GM12875 (cell line): Measurements from ENCODE around the gene SYTL2.

Source experiments
- H3K4me3 ChIP-seq: one replicate; pipeline ENCODE4 v1.5.1; 2011; ENCODE audit warnings: low read depth, low read length, control low read depth
- CTCF ChIP-seq: IDR thresholded peaks from 2 replicates; pipeline ENCODE4 v1.5.1; 2011; ENCODE audit warnings: low read depth, mild to moderate bottlenecking, control low read depth, inconsistent platforms, low read length, moderate library complexity, borderline replicate concordance; ENCODE audit not compliant: insufficient read depth

The SYTL2 gene

DNA sequence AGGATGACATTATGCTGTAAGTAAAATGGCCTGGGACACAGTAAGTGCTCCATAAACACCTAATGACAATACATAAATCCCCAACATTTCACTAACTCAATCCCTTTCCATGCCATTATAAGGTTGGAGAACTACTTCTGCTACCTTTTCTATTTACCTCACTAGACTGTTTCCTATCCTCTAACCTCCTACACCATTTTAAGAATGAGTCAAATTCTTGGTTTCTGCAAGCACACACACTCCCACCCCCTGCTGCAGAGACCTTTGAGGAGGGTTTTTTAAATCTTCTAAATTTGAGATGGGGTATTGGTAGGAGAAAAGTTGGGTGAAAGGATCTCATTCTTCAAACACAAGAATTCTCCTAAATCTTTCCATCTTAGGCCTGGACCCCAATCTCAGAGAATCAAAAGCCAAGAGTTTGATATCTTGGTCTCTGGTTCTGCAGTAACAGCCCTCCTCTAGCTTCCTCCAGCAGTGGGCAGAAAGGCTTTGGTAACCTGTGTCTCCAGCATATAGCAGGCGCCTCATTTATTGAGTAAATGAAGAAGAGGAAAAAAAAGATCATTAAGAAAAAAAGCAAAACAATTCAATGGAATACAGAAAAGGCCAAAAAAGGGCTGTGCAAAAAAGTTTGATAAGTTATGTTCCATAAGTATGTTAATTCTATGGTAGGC lies 42.3 kb downstream of the SYTL2 start:
- TF ChIP-seq CTCF = no peak
- no peak overlapping the region for H3K4me3 ChIP-seq

DNA sequence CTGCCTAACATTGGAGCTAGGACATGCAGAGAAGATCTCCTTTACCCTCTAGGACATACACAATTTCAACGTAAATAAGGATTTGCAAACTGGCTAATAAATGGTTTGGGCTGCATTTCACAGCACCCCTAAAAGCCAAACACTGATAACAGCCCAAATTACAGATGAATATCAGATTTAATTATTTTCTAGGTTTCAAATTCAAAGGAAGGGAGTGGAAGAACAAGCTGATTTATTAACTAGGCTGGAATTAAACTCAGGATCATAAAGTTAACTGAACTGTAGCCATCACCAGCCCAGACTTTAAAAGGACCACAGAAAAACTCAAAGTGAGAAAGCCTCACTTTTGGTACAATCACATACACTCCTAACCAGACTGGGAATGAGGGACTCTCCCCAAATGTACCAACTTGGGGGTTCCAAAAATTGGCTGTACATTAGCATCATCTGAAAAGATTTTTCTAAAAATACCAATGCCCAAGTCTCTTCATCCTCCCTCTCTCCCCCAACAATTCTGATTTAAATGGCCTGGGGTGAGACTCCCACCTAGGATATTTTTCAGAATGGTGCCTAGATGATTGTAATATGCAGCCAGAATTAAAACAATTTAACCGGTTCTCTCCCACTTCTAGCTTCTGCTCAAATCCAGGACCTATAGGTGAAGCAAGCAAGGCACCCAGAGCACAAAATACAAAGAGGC lies 43.5 kb downstream of the SYTL2 start:
- no peak overlapping the region for H3K4me3 ChIP-seq
- no peak for TF ChIP-seq CTCF

DNA sequence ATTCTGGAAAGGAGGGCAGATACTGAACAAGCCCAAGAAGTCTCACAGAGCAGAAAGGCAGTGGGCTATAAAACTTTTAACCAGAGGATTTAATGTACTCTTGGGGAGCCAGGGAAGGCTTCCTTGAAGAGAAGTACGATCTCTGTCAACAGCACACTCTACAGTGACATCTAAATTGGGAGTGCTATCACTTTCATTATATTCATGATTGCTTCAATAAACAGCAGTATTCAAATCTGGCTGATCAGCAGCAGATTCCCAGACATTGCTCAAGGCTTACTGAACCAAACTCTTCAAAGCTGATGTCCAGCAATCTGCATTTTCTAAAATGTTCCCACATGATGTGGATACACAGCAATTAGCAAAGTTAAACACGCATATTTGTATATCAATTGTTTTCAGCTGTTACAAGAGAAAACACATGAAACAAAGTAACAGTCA lies 44.2 kb downstream of the SYTL2 start:
- TF ChIP-seq CTCF = no peak
- no peak overlapping the region for H3K4me3 ChIP-seq

DNA sequence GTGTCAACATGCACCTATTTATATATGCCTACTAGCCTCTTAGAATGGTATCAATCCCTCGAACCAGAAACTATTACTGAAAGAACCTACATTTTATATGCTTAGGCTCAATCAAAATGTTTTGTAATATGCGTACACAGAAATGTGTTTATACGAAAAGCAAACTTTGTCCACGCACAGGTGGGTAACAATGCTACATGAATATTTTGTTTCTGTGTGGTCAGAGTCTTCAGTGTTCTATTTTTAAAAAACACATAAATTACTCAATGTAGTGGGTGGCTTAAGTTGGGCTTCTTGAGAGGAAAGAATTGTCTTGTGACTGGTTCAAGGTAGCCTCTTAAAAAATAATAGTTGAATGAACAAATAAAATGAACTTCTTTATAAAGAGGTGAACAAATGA lies 46.1 kb downstream of the SYTL2 start:
- no peak for TF ChIP-seq CTCF

DNA sequence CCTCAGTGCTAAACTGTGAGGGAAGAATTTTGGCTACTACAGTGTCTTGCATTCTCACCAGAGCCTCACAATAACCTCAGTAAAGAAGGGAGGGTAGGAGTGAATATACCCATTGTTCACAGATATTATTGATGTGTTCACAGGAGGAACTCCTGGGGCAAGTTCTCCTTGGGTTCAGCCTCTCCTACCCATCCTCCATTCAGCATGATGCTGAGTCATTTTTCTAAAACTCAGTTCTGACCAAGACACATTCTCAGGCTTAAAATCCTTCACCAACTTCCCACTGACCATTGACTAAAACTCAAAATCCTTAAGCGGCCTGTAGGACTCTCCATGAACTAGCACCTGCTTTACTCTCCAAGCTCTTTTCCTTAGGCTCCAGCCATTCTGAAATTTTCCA lies 48.7 kb downstream of the SYTL2 start:
- TF ChIP-seq CTCF = no peak
- H3K4me3 ChIP-seq = no peak overlapping the region

More for the DNA sequence above, 46.1 kb downstream of the SYTL2 start:
- no peak overlapping the region for H3K4me3 ChIP-seq

DNA sequence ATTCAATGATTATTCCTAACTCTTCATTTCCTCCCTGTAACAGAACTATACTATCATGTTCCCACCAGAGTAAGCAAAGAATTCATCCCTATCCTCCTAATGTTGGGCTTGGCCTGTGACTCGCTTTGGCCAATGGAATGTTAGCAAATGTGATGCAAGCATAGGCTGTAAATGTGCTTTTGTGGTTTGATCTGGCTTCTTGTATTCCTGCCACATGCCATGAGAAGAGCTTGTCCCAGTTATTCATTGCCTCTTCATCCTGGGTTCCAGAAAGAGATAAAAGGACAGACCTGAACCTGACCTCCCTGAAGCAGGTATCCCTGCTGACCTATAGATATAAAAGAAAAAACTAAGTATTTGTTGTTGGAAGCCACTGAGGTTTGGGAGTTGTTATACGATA lies 51.0 kb downstream of the SYTL2 start:
- no peak for TF ChIP-seq CTCF
- H3K4me3 ChIP-seq = no peak overlapping the region
